H1 (cell line): Measurements from ENCODE around the gene GSE1. TPM values are rescaled to one million over a fixed set of nuclear protein-coding genes. Genes with fewer than 3 reads are reported as not detected.

Experiments used
- CTCF ChIA-PET: fragments of 300-600 bp; sonication (Branson Sonifier 250); formaldehyde crosslinking; loops from one replicate; lab custom pipeline; 2021; ENCODE audit not compliant: partially characterized antibody; lab: Charles Lee
- POLR2A ChIA-PET: fragments of 300-600 bp; sonication (Branson Sonifier 250); formaldehyde crosslinking; loops from one replicate; lab custom pipeline; 2021; ENCODE audit warnings: inconsistent platforms; ENCODE audit not compliant: partially characterized antibody; lab: Charles Lee
- DNase-seq, 2 experiments: peaks; one replicate each; pipeline versions ENCODE4 v3.0.0 to v3.0.0-alpha.2; 2010 to 2022; ENCODE audit warnings: low spot score in 2 of 2, low read depth in 1 of 2, mixed read lengths in 1 of 2
- FAIRE-seq: peaks from 2 replicates; lab custom pipeline; 2011; peaks lifted over from hg19 to GRCh38; lab: Jason Lieb, UNC
- H2AFZ ChIP-seq: 2 replicates; pipeline ENCODE4 v1.8.1; 2012; ENCODE audit warnings: low read length, inconsistent platforms
- H2AK5ac ChIP-seq: 2 replicates; pipeline ENCODE4 v1.6.1; 2013; ENCODE audit warnings: low read depth, low read length
- H2BK120ac ChIP-seq: replicated peaks from 2 replicates; pipeline ENCODE3; 2013; ENCODE audit warnings: low read depth, low read length, inconsistent platforms
- H2BK12ac ChIP-seq: 2 replicates; pipeline ENCODE4 v1.6.1; 2013; ENCODE audit warnings: low read depth, low read length
- H2BK15ac ChIP-seq: 2 replicates; pipeline ENCODE4 v1.6.1; 2013; ENCODE audit warnings: low read length
- H2BK20ac ChIP-seq: 2 replicates; pipeline ENCODE4 v1.6.1; 2013; ENCODE audit warnings: low read length
- H2BK5ac ChIP-seq: 2 replicates; pipeline ENCODE4 v1.6.1; 2013; ENCODE audit warnings: low read depth, low read length
- H3K14ac ChIP-seq: 2 replicates; pipeline ENCODE4 v1.6.1; 2013; ENCODE audit warnings: inconsistent platforms; ENCODE audit not compliant: insufficient read length
- H3K18ac ChIP-seq: 2 replicates; pipeline ENCODE4 v1.6.1; 2013; ENCODE audit warnings: low read length; ENCODE audit errors: extremely low read depth
- H3K23ac ChIP-seq: 2 replicates; pipeline ENCODE4 v1.6.1; 2013; ENCODE audit warnings: inconsistent platforms; ENCODE audit not compliant: insufficient read length
- H3K23me2 ChIP-seq: 2 replicates; pipeline ENCODE4 v1.6.1; 2013; ENCODE audit warnings: low read depth, low read length
- H3K27ac ChIP-seq: 2 replicates; pipeline ENCODE4 v1.6.1; 2011; ENCODE audit warnings: low read depth, low read length, inconsistent platforms
- H3K27me3 ChIP-seq, 4 experiments: replicated peaks in 1 of 4; 1 replicate in 1 of 4; 2 replicates in 3 of 4; pipeline versions ENCODE4 v1.6.1 to v1.8.1; 2011 to 2013; ENCODE audit warnings: low read length in 3 of 4, mild to moderate bottlenecking in 3 of 4, inconsistent platforms in 2 of 4, mixed read lengths in 2 of 4, moderate library complexity in 1 of 4; ENCODE audit not compliant: control insufficient read depth in 3 of 4, insufficient read depth in 3 of 4; ENCODE audit errors: extremely low read depth in 1 of 4
- H3K36me3 ChIP-seq, 4 experiments: 2 replicates each; pipeline versions ENCODE4 v1.6.1 to v1.8.1; 2011 to 2013; ENCODE audit warnings: mild to moderate bottlenecking in 4 of 4, low read length in 3 of 4, moderate library complexity in 2 of 4, control low read depth in 1 of 4, inconsistent platforms in 1 of 4; ENCODE audit not compliant: insufficient read depth in 4 of 4, control insufficient read depth in 2 of 4
- H3K4ac ChIP-seq: replicated peaks from 2 replicates; pipeline ENCODE3; 2013; ENCODE audit warnings: low read length, low read depth, mixed read lengths, inconsistent platforms; ENCODE audit not compliant: insufficient read length
- H3K4me1 ChIP-seq, 4 experiments: replicated peaks in 1 of 4; 1 replicate in 1 of 4; 2 replicates in 3 of 4; pipeline versions ENCODE4 v1.6.1 to v1.8.1; 2011 to 2013; ENCODE audit warnings: low read length in 3 of 4, inconsistent platforms in 2 of 4, mixed read lengths in 1 of 4; ENCODE audit not compliant: insufficient read depth in 4 of 4, control insufficient read depth in 3 of 4
- H3K4me2 ChIP-seq, 2 experiments: 2 replicates each; pipeline versions ENCODE4 v1.6.1 to v1.8.1; 2011 to 2013; ENCODE audit warnings: low read depth in 2 of 2, low read length in 2 of 2, control low read depth in 1 of 2, inconsistent platforms in 1 of 2, mild to moderate bottlenecking in 1 of 2; ENCODE audit not compliant: insufficient read depth in 1 of 2
- H3K4me3 ChIP-seq, 4 experiments: fragments of 200-600, 300-600 bp in 1 of 4; sonication (generic), shearing (Covaris generic), sonication (Bioruptor Twin) in 1 of 4; 2 replicates each; pipeline versions ENCODE4 v1.5.1 to v1.8.1; 2011 to 2016; ENCODE audit warnings: low read length in 4 of 4, low read depth in 3 of 4, control low read depth in 2 of 4, inconsistent platforms in 2 of 4, mild to moderate bottlenecking in 2 of 4, mixed read lengths in 1 of 4, moderate library complexity in 1 of 4; ENCODE audit not compliant: insufficient read depth in 2 of 4; ENCODE audit errors: extremely low read depth in 1 of 4
- H3K56ac ChIP-seq: replicated peaks from 2 replicates; pipeline ENCODE3; 2013; ENCODE audit warnings: low read depth, mild to moderate bottlenecking, mixed read lengths, low read length, inconsistent platforms; ENCODE audit not compliant: insufficient read length
- H3K79me1 ChIP-seq: 2 replicates; pipeline ENCODE4 v1.6.1; 2013; ENCODE audit warnings: low read depth, low read length, control low read depth
- H3K79me2 ChIP-seq, 2 experiments: 2 replicates each; pipeline versions ENCODE4 v1.6.1 to v1.8.1; 2012 to 2013; ENCODE audit warnings: low read length in 2 of 2, mild to moderate bottlenecking in 2 of 2, inconsistent platforms in 1 of 2; ENCODE audit not compliant: insufficient read depth in 2 of 2, control insufficient read depth in 1 of 2
- H3K9ac ChIP-seq, 4 experiments: replicated peaks in 1 of 4; 1 replicate in 1 of 4; 2 replicates in 3 of 4; pipeline versions ENCODE4 v1.6.1 to v1.8.1; 2011 to 2013; ENCODE audit warnings: low read depth in 3 of 4, low read length in 3 of 4, control low read depth in 2 of 4, mild to moderate bottlenecking in 2 of 4, moderate library complexity in 2 of 4, inconsistent platforms in 1 of 4; ENCODE audit errors: extremely low read depth in 1 of 4
- H3K9me3 ChIP-seq, 2 experiments: 2 replicates each; pipeline versions ENCODE4 v1.6.1 to v1.8.1; 2012 to 2013; ENCODE audit warnings: mild to moderate bottlenecking in 2 of 2, moderate library complexity in 2 of 2, control low read depth in 1 of 2, inconsistent platforms in 1 of 2, low read depth in 1 of 2, low read length in 1 of 2, mixed read lengths in 1 of 2; ENCODE audit not compliant: insufficient read depth in 2 of 2
- H4K20me1 ChIP-seq, 2 experiments: replicated peaks in 1 of 2; 2 replicates each; pipeline versions ENCODE3 to v1.8.1; 2011 to 2013; ENCODE audit warnings: inconsistent platforms in 2 of 2, low read length in 2 of 2, mild to moderate bottlenecking in 1 of 2; ENCODE audit not compliant: insufficient read depth in 2 of 2, control insufficient read depth in 1 of 2
- H4K5ac ChIP-seq: 2 replicates; pipeline ENCODE4 v1.6.1; 2013; ENCODE audit warnings: low read length, low read depth, mixed read lengths, inconsistent platforms; ENCODE audit not compliant: insufficient read length
- H4K8ac ChIP-seq: 2 replicates; pipeline ENCODE4 v1.8.0; 2013; ENCODE audit warnings: mild to moderate bottlenecking, moderate library complexity, low read length, inconsistent platforms; ENCODE audit not compliant: insufficient read depth; ENCODE audit errors: extremely low read depth
- H4K91ac ChIP-seq: replicated peaks from 2 replicates; pipeline ENCODE3; 2013; ENCODE audit warnings: low read length, mixed read lengths, inconsistent platforms; ENCODE audit not compliant: insufficient read length
- CBX5 ChIP-seq: fragments of 300-800, 300-1000 bp; sonication (generic); IDR thresholded peaks from 2 replicates; pipeline ENCODE4 v1.7.1; 2016; ENCODE audit warnings: antibody characterized with exemption, low read length, low read depth
- EGR1 ChIP-seq: IDR thresholded peaks from 2 replicates; pipeline ENCODE4 v1.6.1; 2011; ENCODE audit warnings: low read depth, low read length, borderline replicate concordance
- RBBP5 ChIP-seq: IDR thresholded peaks from 2 replicates; pipeline ENCODE4 v1.7.1; 2012; ENCODE audit warnings: low read depth, mild to moderate bottlenecking, inconsistent platforms, low read length, moderate library complexity, borderline replicate concordance
- ZNF274 ChIP-seq: IDR thresholded peaks from 2 replicates; pipeline ENCODE4 v1.7.0; 2012; ENCODE audit warnings: low read length, borderline replicate concordance; ENCODE audit errors: extremely low read depth
- WGBS, 2 experiments: shearing (Covaris generic) in 1 of 2; methylation state at CpG; one replicate each; pipeline versions ENCODE4 v1.1.6 to v1.1.7; 2013 to 2015; ENCODE audit warnings: low lambda C conversion rate in 2 of 2, mixed read lengths in 2 of 2, inconsistent platforms in 1 of 2, low coverage in 1 of 2, missing lambda C conversion rate in 1 of 2; ENCODE audit not compliant: insufficient replicate concordance in 2 of 2, insufficient coverage in 1 of 2, insufficient read length in 1 of 2; ENCODE audit errors: extremely low coverage in 1 of 2, missing lambda C conversion rate in 1 of 2; 5-methylcytosine and 5-hydroxymethylcytosine counted together
- polyA plus RNA-seq, 7 experiments: library from polyadenylated mRNA; depleted of rRNA in 3 of 7; stranded (reverse) in 5 of 7; unstranded in 2 of 7; fragments of >200 nt in 5 of 7; fragments of 200-250 nt in 2 of 7; gene quantifications; 1 replicate in 5 of 7; 2 replicates in 1 of 7; 4 replicates in 1 of 7; pipeline versions ENCODE4 v1.2.1 to v1.2.3, GENCODE V29; 2011 to 2013; ENCODE audit warnings: missing spikeins in 2 of 7, mixed read lengths in 2 of 7
- total RNA-seq: library from RNA; stranded (reverse); fragmentation: NEBNext Ultra II Directional; extraction: Animal tissue kit (Norgen Biotek cat#: 25700); gene quantifications from 2 replicates; pipeline ENCODE4 v1.2.1, GENCODE V29; 2021

The GSE1 gene
- total and polyA plus RNA-seq, 2 of the 8 experiments (the other 6 are each of a cell fraction or from before 2014, with no cell fraction given): 26.0 to 65.6 TPM

GRCh38 chr16:85652431-85653221 lies 39.5 kb downstream of the GSE1 start:
- Histone ChIP-seq H3K56ac (no peak overlapping the region), H3K27me3 (no peaks in the 10 kb centered on the region), H4K5ac (no peak overlapping the region), H4K20me1 (peaks cover 28 to 34% of the 10 kb centered on the region in 2 experiments), H2BK15ac (no peak overlapping the region), H3K23me2 (no peaks in the 10 kb centered on the region), H2BK12ac (no peak overlapping the region), H3K79me1 (peaks cover 12% of the 10 kb centered on the region; the same call in 1 of the 2 replicates), H3K23ac (no peak overlapping the region), H3K4me2 (no peak overlapping the region), H2AK5ac (no peak overlapping the region), H3K36me3 (peaks cover 9 to 56% (median 31%) of the 10 kb centered on the region in 4 experiments), H3K4me3 (no peak overlapping the region), H3K4me1 (peaks cover 0 to 5% (median 0%) of the 10 kb centered on the region in 4 experiments; a peak in 2 of 7 replicates), H2BK120ac (no peak overlapping the region), H3K9ac (no peak overlapping the region), H3K14ac (no peak overlapping the region), H2AFZ (no peak overlapping the region), H4K8ac (no peak overlapping the region), H3K18ac (no peak overlapping the region), H4K91ac (no peak overlapping the region), H2BK20ac (no peak overlapping the region), H3K79me2 (peaks cover 0 to 9% of the 10 kb centered on the region in 2 experiments; a peak in 1 of 4 replicates), H3K9me3 (peaks cover 0 to 12% of the 10 kb centered on the region in 2 experiments; a peak in 1 of 4 replicates), H3K4ac (no peak overlapping the region), H2BK5ac (no peak overlapping the region; the same call in 1 of the 2 replicates), H3K27ac (no peak overlapping the region)
- DNase-seq: no peak
- ChIA-PET CTCF (interaction anchor here (16.9 kb wide), 1 partner anchor 26 kb away, joined by 248 read pairs; no protein-coding TSS in a partner anchor), POLR2A (interaction anchor here (1.1 kb wide), 1 partner anchor 15 kb away, joined by 3 read pairs; no protein-coding TSS in a partner anchor)
- 90% methylated on average over 27 of the region's 35 CpGs; no CpG with 5 or more reads in 1 of the 2 experiments for whole genome bisulfite sequencing, 2 experiments
- no peak for FAIRE-seq
- TF ChIP-seq ZNF274 (no peak), EGR1 (no peak), RBBP5 (no peak), CBX5 (no peak)
